GM23248 (cell line): ENCODE measurements around the gene C11orf86. TPM values are rescaled to one million over a fixed set of nuclear protein-coding genes. Genes with fewer than 3 reads are reported as not detected.

Experiments used
- DNase-seq: peaks from one replicate; pipeline ENCODE4 v3.0.0-alpha.2; 2015
- H2AFZ ChIP-seq: fragments of 200-600 bp; sonication (generic); 2 replicates; pipeline ENCODE4 v1.6.1; 2016; ENCODE audit warnings: antibody characterized with exemption
- H3F3A ChIP-seq: fragments of 200-600 bp; sonication (generic); 2 replicates; pipeline ENCODE4 v1.6.1; 2016; ENCODE audit warnings: mild to moderate bottlenecking, antibody characterized with exemption, mixed run types; ENCODE audit not compliant: insufficient read depth
- H3K27ac ChIP-seq: fragments of 200-600 bp; sonication (generic); 2 replicates; pipeline ENCODE4 v1.5.1; 2016; ENCODE audit warnings: mild to moderate bottlenecking
- H3K27me3 ChIP-seq: fragments of 200-600 bp; sonication (generic); replicated peaks from 2 replicates; pipeline ENCODE4 v1.6.1; 2016; ENCODE audit warnings: mild to moderate bottlenecking; ENCODE audit not compliant: insufficient read depth
- H3K36me3 ChIP-seq: fragments of 200-600 bp; sonication (generic); 2 replicates; pipeline ENCODE4 v1.6.1; 2016; ENCODE audit warnings: low read depth, mild to moderate bottlenecking
- H3K4me1 ChIP-seq: fragments of 200-600 bp; sonication (generic); 2 replicates; pipeline ENCODE4 v1.6.1; 2016; ENCODE audit warnings: mild to moderate bottlenecking; ENCODE audit not compliant: insufficient read depth
- H3K4me2 ChIP-seq: fragments of 200-600 bp; sonication (generic); one replicate; pipeline ENCODE4 v1.6.1; 2016; ENCODE audit warnings: mild to moderate bottlenecking; ENCODE audit not compliant: unreplicated experiment
- H3K4me3 ChIP-seq: fragments of 200-600 bp; sonication (generic); 2 replicates; pipeline ENCODE4 v1.5.1; 2016; ENCODE audit warnings: mild to moderate bottlenecking
- H3K79me2 ChIP-seq: fragments of 200-600 bp; sonication (generic); 2 replicates; pipeline ENCODE4 v1.6.1; 2016; ENCODE audit warnings: mild to moderate bottlenecking; ENCODE audit not compliant: insufficient read depth
- H3K9ac ChIP-seq: fragments of 200-600 bp; sonication (generic); 2 replicates; pipeline ENCODE4 v1.6.1; 2016; ENCODE audit warnings: mild to moderate bottlenecking
- H3K9me2 ChIP-seq: fragments of 200-600 bp; sonication (generic); 2 replicates; pipeline ENCODE4 v1.6.1; 2016; ENCODE audit warnings: mixed run types, mild to moderate bottlenecking, moderate library complexity; ENCODE audit not compliant: insufficient read depth
- H3K9me3 ChIP-seq: fragments of 200-600 bp; sonication (generic); one replicate; pipeline ENCODE4 v1.6.1; 2017; ENCODE audit warnings: low read depth
- H4K20me1 ChIP-seq: fragments of 200-600 bp; sonication (generic); 2 replicates; pipeline ENCODE4 v1.6.0; 2016; ENCODE audit not compliant: insufficient read depth
- EZH2 ChIP-seq: fragments of 200-600 bp; sonication (generic); IDR thresholded peaks from 2 replicates; pipeline ENCODE4 v1.6.1; 2018; ENCODE audit warnings: antibody characterized with exemption, mild to moderate bottlenecking; ENCODE audit not compliant: insufficient read depth, poor library complexity, severe bottlenecking
- EZH2phosphoT487 ChIP-seq: fragments of 200-600 bp; sonication (generic); IDR thresholded peaks from 2 replicates; pipeline ENCODE4 v1.6.1; 2018; ENCODE audit warnings: antibody characterized with exemption, moderate library complexity, mild to moderate bottlenecking, low read depth; ENCODE audit not compliant: insufficient read depth
- WGBS, 2 experiments: methylation state at CpG; one replicate each; pipeline ENCODE4 v1.1.6; 2015 to 2017; ENCODE audit warnings: low lambda C conversion rate in 2 of 2, low coverage in 1 of 2; ENCODE audit errors: missing lambda C conversion rate in 2 of 2; 5-methylcytosine and 5-hydroxymethylcytosine counted together
- in situ Hi-C: fragments of 300-500 bp; cut with MboI; formaldehyde crosslinking; loops from 2 replicates; pipeline ENCODE4 v1.15.0; 2020
- polyA plus RNA-seq: library from polyadenylated mRNA; unstranded; fragments of >200 nt; fragmentation: Nextera tagmentation; extraction: Ambion mirVana; gene quantifications from 2 replicates; pipeline ENCODE4 v1.2.1, GENCODE V29; 2016
- total RNA-seq: library from RNA; depleted of rRNA; stranded (reverse); fragments of >200 nt; shearing (Covaris generic); gene quantifications from 2 replicates; pipeline ENCODE4 v1.2.3, GENCODE V29; 2014

C11orf86 gene
- total and polyA plus RNA-seq, 2 experiments from 2014 or later = not detected

DNA sequence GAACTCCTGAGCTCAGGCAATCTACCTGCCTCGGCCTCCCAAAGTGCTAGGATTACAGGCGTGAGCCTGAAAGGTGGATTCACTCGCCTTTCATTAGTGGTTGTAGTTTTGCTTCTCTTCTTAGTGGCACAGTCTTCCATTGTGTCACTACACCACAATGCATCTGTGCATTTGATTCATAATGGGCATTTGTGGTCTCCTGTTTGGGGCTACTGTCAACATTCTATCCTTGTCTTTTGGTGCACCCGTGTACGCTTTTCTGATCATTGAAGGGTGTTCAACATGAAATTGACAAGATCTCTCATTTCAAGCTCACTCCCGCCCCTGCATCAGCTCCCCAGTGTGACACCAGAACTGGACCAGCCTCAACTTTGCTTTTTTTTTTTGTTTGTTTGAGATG is 45.8 kb downstream of the C11orf86 start:
- WGBS, 2 experiments = 92 to 93% methylated on average over 6 of the region's 6 CpGs

GRCh38 chr11:67022341-67022933 is 47.3 kb downstream of the C11orf86 start:
- H3K36me3 ChIP-seq = no peaks in the 10 kb centered on the region
- 0 out of 2 replicates have a peak overlapping the region, but pooled peaks have one; percentile 15 for H3K9ac ChIP-seq
- H3F3A ChIP-seq = peaks cover 7% of the 10 kb centered on the region; the same call in 1 of the 2 replicates
- no peak overlapping the region for H3K27ac ChIP-seq
- H3K27me3 ChIP-seq = no peaks in the 10 kb centered on the region
- H2AFZ ChIP-seq = peak overlapping the region; percentile 62
- in situ Hi-C loops = no loop called here
- peak; percentile 57 for DNase-seq
- H3K9me3 ChIP-seq = no peaks in the 10 kb centered on the region
- H4K20me1 ChIP-seq = no peaks in the 10 kb centered on the region
- WGBS, 2 experiments = 8 to 12% methylated on average over 20 of the region's 20 CpGs
- peaks cover 9% of the 10 kb centered on the region for H3K4me1 ChIP-seq
- peak overlapping the region; percentile 64 for H3K4me3 ChIP-seq
- no peak for TF ChIP-seq EZH2
- TF ChIP-seq EZH2phosphoT487 = no peak
- peak overlapping the region; percentile 69 for H3K4me2 ChIP-seq
- H3K9me2 ChIP-seq = no peaks in the 10 kb centered on the region
- no peaks in the 10 kb centered on the region for H3K79me2 ChIP-seq

More for the DNA sequence above, 45.8 kb downstream of the C11orf86 start:
- Histone ChIP-seq H4K20me1 (no peaks in the 10 kb centered on the region), H3K9me2 (no peaks in the 10 kb centered on the region), H3K27me3 (no peaks in the 10 kb centered on the region), H3K27ac (no peak overlapping the region), H3K79me2 (no peaks in the 10 kb centered on the region), H3K9ac (no peak overlapping the region), H3K4me1 (peaks cover 9% of the 10 kb centered on the region), H2AFZ (no peak overlapping the region), H3K4me3 (no peak overlapping the region), H3K9me3 (no peaks in the 10 kb centered on the region), H3K4me2 (no peak overlapping the region), H3F3A (peaks cover 7% of the 10 kb centered on the region; the same call in 1 of the 2 replicates), H3K36me3 (no peaks in the 10 kb centered on the region)
- TF ChIP-seq EZH2 = no peak
- TF ChIP-seq EZH2phosphoT487 = no peak
- in situ Hi-C loops = no loop called here
- no peak for DNase-seq

DNA sequence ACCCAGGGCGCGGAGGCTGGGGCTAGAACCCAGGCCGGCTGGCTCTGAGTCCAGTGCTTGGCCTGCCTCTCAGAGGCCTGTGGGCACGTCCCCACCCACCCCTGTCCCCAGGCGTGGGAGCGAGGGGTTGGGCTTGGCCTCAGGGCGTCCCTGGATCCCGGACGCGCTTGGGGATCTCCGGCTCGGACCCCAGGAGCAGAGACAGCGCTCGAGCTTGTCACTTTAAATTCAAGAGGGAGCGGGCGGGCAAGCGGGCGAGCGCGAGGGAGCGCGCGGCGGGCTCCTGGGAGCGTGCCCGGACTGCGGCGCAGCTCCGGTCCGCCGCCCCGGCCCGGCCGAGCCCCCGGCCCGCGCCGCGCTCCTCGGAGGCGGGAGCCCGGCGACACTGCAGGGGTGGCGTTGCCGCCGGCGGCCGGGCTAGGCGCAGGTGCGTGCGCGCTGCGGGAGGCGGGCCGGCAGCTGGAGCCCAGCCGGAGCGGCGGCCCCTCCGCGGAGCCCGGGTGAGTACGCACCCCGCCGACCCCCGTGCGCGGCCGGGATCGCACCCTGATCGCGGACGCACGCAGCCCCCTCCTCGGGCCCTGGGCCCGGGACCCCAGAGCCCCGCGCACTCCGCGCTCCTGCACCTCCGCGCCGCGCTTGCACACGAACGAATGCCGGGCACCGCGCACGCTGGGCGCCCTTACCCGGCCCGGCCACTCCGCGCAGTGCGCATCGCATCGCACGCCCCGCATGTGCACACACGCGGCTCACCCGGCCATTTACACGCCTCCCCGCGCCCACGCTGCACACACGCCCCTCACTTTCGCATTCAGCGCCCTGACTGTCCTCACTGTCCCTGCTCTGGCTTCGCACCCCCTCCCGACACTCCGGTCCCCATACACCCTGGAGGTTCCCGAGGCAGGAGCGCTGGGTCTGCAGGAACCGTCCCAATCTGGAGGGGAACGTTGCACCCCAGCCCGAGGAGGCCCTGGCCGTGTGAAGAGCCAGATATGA is 48.2 kb downstream of the C11orf86 start, which contains the start of gene SYT12:
Gene SYT12, plus strand, starts transcription at position 174 of the 996 bp plus-strand sequence. CDS start 7,011 bp downstream, outside the sequence.
- H2AFZ ChIP-seq = peak within 1 kb of the TSS; percentile 62
- H3K79me2 ChIP-seq = no peaks in the 10 kb centered on the region
- H4K20me1 ChIP-seq = no peaks in the 10 kb centered on the region
- TF ChIP-seq EZH2phosphoT487 (no peak), EZH2 (no peak)
- whole genome bisulfite sequencing, 2 experiments = 4 to 5% methylated on average over 54 to 103 of the region's 118 CpGs
- 0 out of 2 replicates have a peak within 1 kb of the TSS, but pooled peaks have one; percentile 15 for H3K9ac ChIP-seq
- DNase-seq = peak; percentile 61
- H3K9me2 ChIP-seq = no peaks in the 10 kb centered on the region
- peak within 1 kb of the TSS; percentile 69 for H3K4me2 ChIP-seq
- H3K4me3 ChIP-seq = peak within 1 kb of the TSS; percentile 64
- H3K4me1 ChIP-seq = peaks cover 9% of the 10 kb centered on the region
- no peaks in the 10 kb centered on the region for H3K27me3 ChIP-seq
- H3K9me3 ChIP-seq = no peaks in the 10 kb centered on the region
- in situ Hi-C loops = no loop called here
- no peaks in the 10 kb centered on the region for H3K36me3 ChIP-seq
- peaks cover 7% of the 10 kb centered on the region; the same call in 1 of the 2 replicates for H3F3A ChIP-seq
- no peak within 1 kb of the TSS for H3K27ac ChIP-seq

- Histone ChIP-seq H4K20me1 (no peaks in the 10 kb centered on the region), H3K36me3 (no peaks in the 10 kb centered on the region), H3K9me3 (no peaks in the 10 kb centered on the region), H2AFZ (no peak overlapping the region), H3K4me3 (peak overlapping the region; percentile 62), H3K79me2 (no peaks in the 10 kb centered on the region), H3F3A (peaks cover 7% of the 10 kb centered on the region; the same call in 1 of the 2 replicates), H3K27me3 (no peaks in the 10 kb centered on the region), H3K4me1 (peaks cover 9% of the 10 kb centered on the region), H3K4me2 (peak overlapping the region; percentile 68), H3K27ac (no peak overlapping the region), H3K9me2 (no peaks in the 10 kb centered on the region), H3K9ac (no peak overlapping the region)
- whole genome bisulfite sequencing, 2 experiments = 51% methylated on average over 6 of the region's 6 CpGs
- TF ChIP-seq EZH2 (no peak), EZH2phosphoT487 (no peak)
- in situ Hi-C loops = no loop called here
- no peak for DNase-seq
These were observed 48.9 kb downstream of the C11orf86 start for GRCh38 chr11:67023957-67024353.
